ENCODE measurements around the gene PRSS50.
"Not testable (repeated sequence)": the region's sequence is repeated elsewhere in the genome, so short reads cannot be mapped to it uniquely, and the experiment has no call there.

Gene PRSS50

GRCh38 chr3:46746711-46747110, 29.0 kb upstream of the PRSS50 start:
- Histone ChIP-seq H3K4me1 (ENCODE audit: control insufficient read depth, insufficient read depth, low read length) (no peaks in the 10 kb centered on the region), H3K9me3 (ENCODE audit: control insufficient read depth in 2 of 2, low read length in 2 of 2) (no peaks in the 10 kb centered on the region), H3K27ac (ENCODE audit: low read length) (no peak overlapping the region), H3K9ac (ENCODE audit: low read length in 2 of 2) (no peak overlapping the region), H3K4me3 (ENCODE audit: low read length in 2 of 2) (no peak overlapping the region), H3K36me3 (ENCODE audit: control insufficient read depth in 2 of 2, insufficient read depth in 2 of 2, low read length in 2 of 2) (no peaks in the 10 kb centered on the region), H3K27me3 (ENCODE audit: control insufficient read depth in 1 of 2, insufficient read depth in 2 of 2, low read length in 2 of 2) (peaks cover 0 to 3% of the 10 kb centered on the region in 2 donors)

- Histone ChIP-seq H3K9me3 (ENCODE audit: control insufficient read depth in 2 of 2, low read length in 2 of 2) (no peaks in the 10 kb centered on the region), H3K4me1 (ENCODE audit: control insufficient read depth, insufficient read depth, low read length) (no peaks in the 10 kb centered on the region), H3K9ac (ENCODE audit: low read length in 2 of 2) (no peak overlapping the region), H3K36me3 (ENCODE audit: control insufficient read depth in 2 of 2, insufficient read depth in 2 of 2, low read length in 2 of 2) (no peaks in the 10 kb centered on the region), H3K4me3 (ENCODE audit: low read length in 2 of 2) (no peak overlapping the region), H3K27ac (ENCODE audit: low read length) (no peak overlapping the region), H3K27me3 (ENCODE audit: control insufficient read depth in 1 of 2, insufficient read depth in 2 of 2, low read length in 2 of 2) (peaks cover 0 to 3% of the 10 kb centered on the region in 2 donors)
These were observed 25.4 kb upstream of the PRSS50 start for GRCh38 chr3:46742992-46743585.

GRCh38 chr3:46739565-46739964, 21.9 kb upstream of the PRSS50 start:
- not testable (repeated sequence) for H3K9me3 ChIP-seq (ENCODE audit: control insufficient read depth in 2 of 2, low read length in 2 of 2); H3K4me1 ChIP-seq (ENCODE audit: control insufficient read depth, insufficient read depth, low read length); H3K27me3 ChIP-seq (ENCODE audit: control insufficient read depth in 1 of 2, insufficient read depth in 2 of 2, low read length in 2 of 2); H3K4me3 ChIP-seq (ENCODE audit: low read length in 2 of 2); H3K27ac ChIP-seq (ENCODE audit: low read length); H3K9ac ChIP-seq (ENCODE audit: low read length in 2 of 2); H3K36me3 ChIP-seq (ENCODE audit: control insufficient read depth in 2 of 2, insufficient read depth in 2 of 2, low read length in 2 of 2)

DNA sequence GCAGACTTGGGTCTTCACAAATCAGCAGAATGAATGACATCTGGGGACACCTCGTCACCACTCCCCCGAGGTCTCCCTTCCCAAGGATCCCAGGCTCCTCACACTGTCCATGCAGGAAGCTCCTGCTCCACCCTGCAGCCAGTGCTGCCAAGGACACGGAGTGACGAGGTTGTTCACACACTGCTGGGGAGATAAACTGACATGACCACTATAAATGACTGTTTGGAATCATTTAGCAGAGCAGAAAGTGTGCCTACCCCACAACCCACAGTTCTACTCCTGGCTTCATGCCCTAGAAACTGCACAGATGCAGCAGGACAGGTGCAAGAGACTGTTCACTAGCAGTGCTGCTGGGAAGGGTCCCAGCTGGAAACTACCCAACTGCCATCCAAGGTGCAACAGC, 19.7 kb upstream of the PRSS50 start:
- no peak overlapping the region for H3K27ac ChIP-seq (ENCODE audit: low read length)

GRCh38 chr3:46736006-46736872, 18.6 kb upstream of the PRSS50 start:
- H3K27me3 ChIP-seq (ENCODE audit: control insufficient read depth in 1 of 2, insufficient read depth in 2 of 2, low read length in 2 of 2), result peaks cover 0 to 6% of the 10 kb centered on the region in 2 donors
- H3K4me3 ChIP-seq (ENCODE audit: low read length in 2 of 2), result no peak overlapping the region
- H3K9me3 ChIP-seq (ENCODE audit: control insufficient read depth in 2 of 2, low read length in 2 of 2), result no peaks in the 10 kb centered on the region
- no peaks in the 10 kb centered on the region for H3K36me3 ChIP-seq (ENCODE audit: control insufficient read depth in 2 of 2, insufficient read depth in 2 of 2, low read length in 2 of 2)
- no peak overlapping the region for H3K27ac ChIP-seq (ENCODE audit: low read length)
- no peaks in the 10 kb centered on the region for H3K4me1 ChIP-seq (ENCODE audit: control insufficient read depth, insufficient read depth, low read length)
- no peak overlapping the region for H3K9ac ChIP-seq (ENCODE audit: low read length in 2 of 2)

More for the DNA sequence above, 19.7 kb upstream of the PRSS50 start:
- Histone ChIP-seq H3K36me3 (ENCODE audit: control insufficient read depth in 2 of 2, insufficient read depth in 2 of 2, low read length in 2 of 2) (no peaks in the 10 kb centered on the region), H3K4me3 (ENCODE audit: low read length in 2 of 2) (no peak overlapping the region), H3K4me1 (ENCODE audit: control insufficient read depth, insufficient read depth, low read length) (no peaks in the 10 kb centered on the region), H3K27me3 (ENCODE audit: control insufficient read depth in 1 of 2, insufficient read depth in 2 of 2, low read length in 2 of 2) (peaks cover 0 to 5% of the 10 kb centered on the region in 2 donors), H3K9me3 (ENCODE audit: control insufficient read depth in 2 of 2, low read length in 2 of 2) (no peaks in the 10 kb centered on the region), H3K9ac (ENCODE audit: low read length in 2 of 2) (no peak overlapping the region)

DNA sequence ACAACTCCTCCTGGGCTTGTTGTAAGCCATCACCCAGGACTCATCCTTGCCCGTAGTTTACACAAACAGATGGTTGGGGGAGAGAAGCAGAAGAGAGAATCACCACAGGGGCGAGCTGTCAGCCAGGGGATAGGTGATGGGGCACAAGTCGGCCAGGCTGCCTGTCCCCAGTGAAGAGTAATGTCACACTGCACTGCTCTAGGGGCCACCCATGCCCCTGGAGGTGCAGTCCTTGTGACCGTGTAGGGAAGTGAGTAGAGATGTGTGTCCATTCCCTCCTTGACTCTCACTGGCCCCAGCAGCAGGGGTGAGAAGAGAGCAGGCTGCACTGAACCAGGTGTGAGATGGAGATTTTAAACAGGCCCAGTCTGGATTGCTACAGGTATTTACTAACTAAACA, 17.1 kb upstream of the PRSS50 start:
- no peak overlapping the region for H3K4me3 ChIP-seq (ENCODE audit: low read length in 2 of 2)
- H3K27me3 ChIP-seq (ENCODE audit: control insufficient read depth in 1 of 2, insufficient read depth in 2 of 2, low read length in 2 of 2), result peaks cover 0 to 6% of the 10 kb centered on the region in 2 donors
- no peaks in the 10 kb centered on the region for H3K4me1 ChIP-seq (ENCODE audit: control insufficient read depth, insufficient read depth, low read length)
- no peaks in the 10 kb centered on the region for H3K36me3 ChIP-seq (ENCODE audit: control insufficient read depth in 2 of 2, insufficient read depth in 2 of 2, low read length in 2 of 2)
- no peaks in the 10 kb centered on the region for H3K9me3 ChIP-seq (ENCODE audit: control insufficient read depth in 2 of 2, low read length in 2 of 2)
- H3K27ac ChIP-seq (ENCODE audit: low read length), result no peak overlapping the region
- H3K9ac ChIP-seq (ENCODE audit: low read length in 2 of 2), result no peak overlapping the region

DNA sequence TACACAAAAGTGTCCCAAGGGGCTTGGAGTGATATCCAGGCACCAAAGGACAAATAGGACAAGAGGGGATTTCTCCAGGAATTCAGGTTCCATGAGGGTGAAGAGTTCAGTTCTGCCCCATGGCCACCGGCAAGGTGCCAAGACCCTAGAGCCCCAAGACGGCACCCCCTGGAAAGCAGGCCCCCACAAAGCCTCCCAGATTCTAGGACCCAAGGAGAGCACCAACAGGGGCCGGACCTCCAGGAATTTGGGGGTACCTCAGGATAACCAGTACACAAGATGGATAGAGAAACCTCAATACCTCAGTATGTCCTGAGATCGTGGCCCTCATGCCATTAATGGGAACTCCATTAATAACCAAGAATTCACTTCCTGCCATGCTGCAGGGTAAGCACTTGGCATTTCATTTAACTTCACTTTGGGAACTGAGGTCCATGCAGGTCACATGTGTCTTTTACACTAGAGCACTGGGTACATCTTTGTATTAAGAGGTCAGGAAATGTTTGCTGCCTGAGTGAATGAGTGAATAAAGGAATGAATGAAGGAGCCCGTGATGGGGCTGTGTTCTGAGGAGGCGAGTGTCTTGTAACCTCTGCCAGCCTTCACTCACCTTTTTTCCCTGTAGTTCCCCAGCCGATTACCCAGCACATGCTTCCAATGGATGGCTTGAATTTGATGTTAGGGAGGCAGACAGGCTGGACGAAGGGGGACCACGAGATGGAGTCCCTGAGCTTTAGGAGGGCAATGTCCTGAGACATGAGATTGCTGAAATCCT, 15.5 kb upstream of the PRSS50 start:
- no peaks in the 10 kb centered on the region for H3K36me3 ChIP-seq (ENCODE audit: control insufficient read depth in 2 of 2, insufficient read depth in 2 of 2, low read length in 2 of 2)
- no peak overlapping the region for H3K4me3 ChIP-seq (ENCODE audit: low read length in 2 of 2)
- H3K27ac ChIP-seq (ENCODE audit: low read length), result no peak overlapping the region
- H3K9me3 ChIP-seq (ENCODE audit: control insufficient read depth in 2 of 2, low read length in 2 of 2), result no peaks in the 10 kb centered on the region
- H3K27me3 ChIP-seq (ENCODE audit: control insufficient read depth in 1 of 2, insufficient read depth in 2 of 2, low read length in 2 of 2), result peaks cover 0 to 6% of the 10 kb centered on the region in 2 donors
- H3K9ac ChIP-seq (ENCODE audit: low read length in 2 of 2), result no peak overlapping the region
- no peaks in the 10 kb centered on the region for H3K4me1 ChIP-seq (ENCODE audit: control insufficient read depth, insufficient read depth, low read length)

- Histone ChIP-seq H3K36me3 (ENCODE audit: control insufficient read depth in 2 of 2, insufficient read depth in 2 of 2, low read length in 2 of 2) (no peaks in the 10 kb centered on the region), H3K9me3 (ENCODE audit: control insufficient read depth in 2 of 2, low read length in 2 of 2) (no peaks in the 10 kb centered on the region), H3K4me3 (ENCODE audit: low read length in 2 of 2) (no peak overlapping the region), H3K27ac (ENCODE audit: low read length) (no peak overlapping the region), H3K27me3 (ENCODE audit: control insufficient read depth in 1 of 2, insufficient read depth in 2 of 2, low read length in 2 of 2) (peaks cover 0 to 6% of the 10 kb centered on the region in 2 donors), H3K9ac (ENCODE audit: low read length in 2 of 2) (no peak overlapping the region), H3K4me1 (ENCODE audit: control insufficient read depth, insufficient read depth, low read length) (no peaks in the 10 kb centered on the region)
These were observed 14.1 kb upstream of the PRSS50 start for GRCh38 chr3:46731795-46732194.

GRCh38 chr3:46730819-46731218, 13.2 kb upstream of the PRSS50 start:
- Histone ChIP-seq H3K4me1 (ENCODE audit: control insufficient read depth, insufficient read depth, low read length) (no peaks in the 10 kb centered on the region), H3K36me3 (ENCODE audit: control insufficient read depth in 2 of 2, insufficient read depth in 2 of 2, low read length in 2 of 2) (no peaks in the 10 kb centered on the region), H3K9ac (ENCODE audit: low read length in 2 of 2) (no peak overlapping the region), H3K4me3 (ENCODE audit: low read length in 2 of 2) (no peak overlapping the region), H3K27me3 (ENCODE audit: control insufficient read depth in 1 of 2, insufficient read depth in 2 of 2, low read length in 2 of 2) (peaks cover 0 to 5% of the 10 kb centered on the region in 2 donors), H3K27ac (ENCODE audit: low read length) (no peak overlapping the region), H3K9me3 (ENCODE audit: control insufficient read depth in 2 of 2, low read length in 2 of 2) (no peaks in the 10 kb centered on the region)

DNA sequence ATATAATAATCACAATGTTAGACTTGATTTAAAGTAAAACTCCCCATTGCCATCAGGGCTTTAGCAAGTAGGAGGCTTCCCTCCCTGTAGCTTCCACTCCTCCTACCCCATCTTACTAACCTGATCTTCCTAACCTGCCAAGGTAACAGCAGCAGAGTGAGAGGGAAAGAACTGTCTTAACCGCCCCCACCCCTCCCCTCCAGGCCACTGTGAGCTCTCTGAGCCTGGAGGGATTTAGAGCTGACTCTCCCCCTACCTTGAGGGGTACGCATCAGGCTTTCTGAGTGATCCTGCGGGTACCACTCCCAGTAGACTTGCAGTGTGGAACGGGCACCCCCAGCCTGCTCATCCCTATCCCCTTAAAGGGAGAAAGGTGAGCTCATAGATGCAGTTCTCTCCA, 11.4 kb upstream of the PRSS50 start:
- no peaks in the 10 kb centered on the region for H3K36me3 ChIP-seq (ENCODE audit: control insufficient read depth in 2 of 2, insufficient read depth in 2 of 2, low read length in 2 of 2)
- peaks cover 0 to 5% of the 10 kb centered on the region in 2 donors for H3K27me3 ChIP-seq (ENCODE audit: control insufficient read depth in 1 of 2, insufficient read depth in 2 of 2, low read length in 2 of 2)
- H3K9ac ChIP-seq (ENCODE audit: low read length in 2 of 2), result no peak overlapping the region
- no peak overlapping the region for H3K4me3 ChIP-seq (ENCODE audit: low read length in 2 of 2)
- no peaks in the 10 kb centered on the region for H3K9me3 ChIP-seq (ENCODE audit: control insufficient read depth in 2 of 2, low read length in 2 of 2)
- H3K4me1 ChIP-seq (ENCODE audit: control insufficient read depth, insufficient read depth, low read length), result no peaks in the 10 kb centered on the region
- no peak overlapping the region for H3K27ac ChIP-seq (ENCODE audit: low read length)

Data from stomach smooth muscle (tissue), 2 donors.